IMR-90 (cell line): ENCODE measurements around the gene DIAPH2. TPM values are rescaled to one million over a fixed set of nuclear protein-coding genes. Genes with fewer than 3 reads are reported as not detected.

Experiments used
- ATAC-seq: fragments of 200-7000 bp; cut with Tn5 transposase; 2 replicates; pipeline ENCODE4 v1.9.1; 2020; ENCODE audit warnings: low read depth, mild to moderate bottlenecking, moderate library complexity
- BruUV-seq: library from RNA; stranded (reverse); fragments of 400-500 nt; replicated peaks from 2 replicates; lab custom pipeline; 2021; lab: Mats Ljungman, UMichigan
- CTCF ChIA-PET: fragments of 300-600 bp; formaldehyde crosslinking; extraction: SDS; loops from one replicate; lab custom pipeline; 2021; ENCODE audit warnings: antibody characterized with exemption; lab: Yijun Ruan, JAX
- POLR2A ChIA-PET: fragments of 300-600 bp; sonication (Branson Sonifier 250); formaldehyde crosslinking; loops from one replicate; lab custom pipeline; 2022; ENCODE audit warnings: antibody characterized with exemption; ENCODE audit not compliant: unreplicated experiment; lab: Charles Lee
- DNase-seq: peaks from one replicate; pipeline ENCODE4 v3.0.0; 2013
- H2AFZ ChIP-seq: replicated peaks from 2 replicates; pipeline ENCODE3; 2013; ENCODE audit warnings: low read length, mild to moderate bottlenecking; ENCODE audit not compliant: poor library complexity
- H2AK5ac ChIP-seq: 2 replicates; pipeline ENCODE4 v1.6.1; 2013; ENCODE audit warnings: low read depth, low read length, inconsistent platforms
- H2AK9ac ChIP-seq: replicated peaks from 2 replicates; pipeline ENCODE3; 2013; ENCODE audit warnings: mild to moderate bottlenecking, low read depth, low read length, moderate library complexity; ENCODE audit not compliant: poor library complexity
- H2BK120ac ChIP-seq: 2 replicates; pipeline ENCODE4 v1.6.1; 2013; ENCODE audit warnings: low read depth, low read length, inconsistent platforms
- H2BK15ac ChIP-seq: 3 replicates; pipeline ENCODE4 v1.6.1; 2013; ENCODE audit warnings: low read depth, low read length, inconsistent platforms
- H2BK20ac ChIP-seq: 2 replicates; pipeline ENCODE4 v1.6.1; 2013; ENCODE audit warnings: low read depth, mild to moderate bottlenecking, inconsistent platforms, low read length, moderate library complexity
- H2BK5ac ChIP-seq: 2 replicates; pipeline ENCODE4 v1.6.1; 2013; ENCODE audit warnings: mild to moderate bottlenecking, low read depth, low read length, inconsistent platforms; ENCODE audit not compliant: poor library complexity, severe bottlenecking
- H3K14ac ChIP-seq: replicated peaks from 2 replicates; pipeline ENCODE4 v1.6.1; 2013; ENCODE audit warnings: low read depth, low read length, inconsistent platforms
- H3K18ac ChIP-seq: 2 replicates; pipeline ENCODE4 v1.6.1; 2013; ENCODE audit warnings: low read depth, low read length, control low read depth
- H3K23ac ChIP-seq: 2 replicates; pipeline ENCODE4 v1.6.1; 2013; ENCODE audit warnings: low read depth, low read length, inconsistent platforms
- H3K27ac ChIP-seq: 2 replicates; pipeline ENCODE4 v1.5.1; 2013; ENCODE audit warnings: mild to moderate bottlenecking, control low read depth, low read length; ENCODE audit not compliant: insufficient read depth
- H3K27me3 ChIP-seq: 2 replicates; pipeline ENCODE4 v1.6.1; 2013; ENCODE audit warnings: low read length; ENCODE audit not compliant: control insufficient read depth, insufficient read depth
- H3K36me3 ChIP-seq: 2 replicates; pipeline ENCODE4 v1.6.1; 2013; ENCODE audit warnings: low read length, mixed read lengths; ENCODE audit not compliant: control insufficient read depth, insufficient read depth
- H3K4ac ChIP-seq: 2 replicates; pipeline ENCODE4 v1.6.1; 2013; ENCODE audit warnings: low read depth, low read length, inconsistent platforms
- H3K4me1 ChIP-seq: 2 replicates; pipeline ENCODE4 v1.6.1; 2013; ENCODE audit warnings: low read length, mixed read lengths; ENCODE audit not compliant: control insufficient read depth, insufficient read depth
- H3K4me2 ChIP-seq: 2 replicates; pipeline ENCODE4 v1.6.1; 2013; ENCODE audit warnings: low read depth, mild to moderate bottlenecking, control low read depth, low read length, moderate library complexity
- H3K4me3 ChIP-seq: 2 replicates; pipeline ENCODE4 v1.5.1; 2013; ENCODE audit warnings: low read depth, mild to moderate bottlenecking, control low read depth, low read length, moderate library complexity; ENCODE audit not compliant: insufficient read depth
- H3K56ac ChIP-seq: 2 replicates; pipeline ENCODE4 v1.6.1; 2013; ENCODE audit warnings: low read length, inconsistent platforms; ENCODE audit not compliant: insufficient read depth; ENCODE audit errors: extremely low read depth
- H3K79me1 ChIP-seq, 2 experiments: 2 replicates each; pipeline ENCODE4 v1.6.1; 2013; ENCODE audit warnings: low read length in 2 of 2, inconsistent platforms in 1 of 2, low read depth in 1 of 2
- H3K9ac ChIP-seq: 2 replicates; pipeline ENCODE4 v1.6.1; 2013; ENCODE audit warnings: low read depth, low read length, control low read depth
- H3K9me1 ChIP-seq: 2 replicates; pipeline ENCODE4 v1.6.1; 2013; ENCODE audit warnings: low read length, inconsistent platforms; ENCODE audit not compliant: insufficient read depth
- H3K9me3 ChIP-seq: 2 replicates; pipeline ENCODE4 v1.6.1; 2013; ENCODE audit warnings: low read length; ENCODE audit not compliant: control insufficient read depth, insufficient read depth
- H4K20me1 ChIP-seq: 2 replicates; pipeline ENCODE4 v1.6.1; 2013; ENCODE audit warnings: low read length, inconsistent platforms; ENCODE audit not compliant: insufficient read depth
- H4K5ac ChIP-seq: 2 replicates; pipeline ENCODE4 v1.6.1; 2013; ENCODE audit warnings: mild to moderate bottlenecking, low read depth, low read length, control low read depth
- H4K8ac ChIP-seq, 2 experiments: 2 replicates each; pipeline ENCODE4 v1.6.1; 2013; ENCODE audit warnings: low read depth in 2 of 2, low read length in 2 of 2, control low read depth in 1 of 2, inconsistent platforms in 1 of 2
- H4K91ac ChIP-seq: 2 replicates; pipeline ENCODE4 v1.6.1; 2013; ENCODE audit warnings: low read depth, low read length, inconsistent platforms; ENCODE audit not compliant: insufficient read depth
- CEBPB ChIP-seq: IDR thresholded peaks from 2 replicates; pipeline ENCODE4 v1.6.1; 2012; ENCODE audit warnings: low read depth, low read length, improper control_type of control experiment
- CTCF ChIP-seq: conservative IDR thresholded peaks from 2 replicates; pipeline ENCODE4 v1.5.1; 2012; ENCODE audit warnings: mild to moderate bottlenecking, low read depth, low read length, improper control_type of control experiment
- RFX5 ChIP-seq: IDR thresholded peaks from 2 replicates; pipeline ENCODE4 v1.8.0; 2012; ENCODE audit warnings: low read depth, mild to moderate bottlenecking, low read length, moderate library complexity
- whole genome bisulfite sequencing, 2 experiments: methylation state at CpG; one replicate each; pipeline versions ENCODE4 v1.1.5 to v1.1.7; 2013; ENCODE audit warnings: missing lambda C conversion rate in 2 of 2; ENCODE audit not compliant: insufficient read length in 1 of 2; ENCODE audit errors: extremely low coverage in 2 of 2; 5-methylcytosine and 5-hydroxymethylcytosine counted together
- dilution Hi-C: fragments of 300-500 bp; cut with HindIII; formaldehyde crosslinking; loops from one replicate; pipeline ENCODE4 v1.14.3; 2018; ENCODE audit warnings: low sequenced_read_pairs; ENCODE audit not compliant: unreplicated experiment
- in situ Hi-C: fragments of 300-500 bp; cut with MboI; formaldehyde crosslinking; loops from 3 replicates; pipeline ENCODE4 v1.14.3; 2019; ENCODE audit warnings: low sequenced_read_pairs, inconsistent platforms, mixed read lengths
- intact Hi-C: fragments of 100-400 bp; cut with micrococcal nuclease; formaldehyde crosslinking; loops from 2 replicates; pipeline ENCODE4 v1.10.0; 2022
- polyA plus RNA-seq, 3 experiments: library from polyadenylated mRNA; depleted of rRNA; stranded (reverse); fragments of >200 nt; gene quantifications; 2 replicates each; pipeline ENCODE4 v1.2.3, GENCODE V29; 2012; ENCODE audit warnings: low replicate concordance in 1 of 3
- total RNA-seq: library from RNA; depleted of rRNA; stranded (reverse); fragments of >200 nt; gene quantifications from 2 replicates; pipeline ENCODE4 v1.2.3, GENCODE V29; 2012

DIAPH2 gene
- total and polyA plus RNA-seq, 2 of the 4 experiments (the other 2 are of a cell fraction): 3.6 to 19.9 TPM

- H2BK120ac ChIP-seq: no peak overlapping the region
- H3K9me3 ChIP-seq: no peaks in the 10 kb centered on the region
- TF ChIP-seq CEBPB (no peak), RFX5 (no peak), CTCF (no peak)
- H2AK9ac ChIP-seq: no peak overlapping the region
- H3K9ac ChIP-seq: no peak overlapping the region
- ChIA-PET POLR2A (no interaction called here), CTCF (no interaction called here)
- no peak overlapping the region for H3K56ac ChIP-seq
- H3K14ac ChIP-seq: no peak overlapping the region
- H2AFZ ChIP-seq: no peak overlapping the region
- intact Hi-C loops: no loop called here
- no peak overlapping the region for H3K18ac ChIP-seq
- no peak overlapping the region for H2BK20ac ChIP-seq
- no peak overlapping the region for H2BK15ac ChIP-seq
- no peak overlapping the region for H3K23ac ChIP-seq
- no peaks in the 10 kb centered on the region for H3K27me3 ChIP-seq
- no peaks in the 10 kb centered on the region for H3K79me1 ChIP-seq
- H2AK5ac ChIP-seq: no peak overlapping the region
- no peaks in the 10 kb centered on the region for H3K9me1 ChIP-seq
- in situ Hi-C loops: no loop called here
- no TSS peak for BruUV-seq
- H3K4me2 ChIP-seq: no peak overlapping the region
- no peaks in the 10 kb centered on the region for H4K20me1 ChIP-seq
- H3K4me3 ChIP-seq: no peak overlapping the region
- no peak overlapping the region for H2BK5ac ChIP-seq
- no peak for ATAC-seq
- WGBS, 2 experiments: no CpG with 5 or more reads among the region's 1 CpG
- H3K4ac ChIP-seq: no peak overlapping the region
- H4K5ac ChIP-seq: no peak overlapping the region
- H4K91ac ChIP-seq: no peak overlapping the region
- dilution Hi-C loops: no loop called here
- H4K8ac ChIP-seq: no peak overlapping the region
- no peak overlapping the region for H3K27ac ChIP-seq
- no peaks in the 10 kb centered on the region for H3K36me3 ChIP-seq
- H3K4me1 ChIP-seq: no peaks in the 10 kb centered on the region
- no peak for DNase-seq
Measured at GRCh38 chrX:97494756-97495372, 810.2 kb downstream of the DIAPH2 start.
